Measurements from ENCODE around the gene DNHD1. TPM values are rescaled to one million over a fixed set of nuclear protein-coding genes. Genes with fewer than 3 reads are reported as not detected.
A peak's percentile ranks its signal among the peaks of the same experiment; 100 is the strongest.

Gene DNHD1
- total RNA-seq, 4 donors from 2014 or later: 3.4 to 10.5 (median 4.3) TPM

DNA sequence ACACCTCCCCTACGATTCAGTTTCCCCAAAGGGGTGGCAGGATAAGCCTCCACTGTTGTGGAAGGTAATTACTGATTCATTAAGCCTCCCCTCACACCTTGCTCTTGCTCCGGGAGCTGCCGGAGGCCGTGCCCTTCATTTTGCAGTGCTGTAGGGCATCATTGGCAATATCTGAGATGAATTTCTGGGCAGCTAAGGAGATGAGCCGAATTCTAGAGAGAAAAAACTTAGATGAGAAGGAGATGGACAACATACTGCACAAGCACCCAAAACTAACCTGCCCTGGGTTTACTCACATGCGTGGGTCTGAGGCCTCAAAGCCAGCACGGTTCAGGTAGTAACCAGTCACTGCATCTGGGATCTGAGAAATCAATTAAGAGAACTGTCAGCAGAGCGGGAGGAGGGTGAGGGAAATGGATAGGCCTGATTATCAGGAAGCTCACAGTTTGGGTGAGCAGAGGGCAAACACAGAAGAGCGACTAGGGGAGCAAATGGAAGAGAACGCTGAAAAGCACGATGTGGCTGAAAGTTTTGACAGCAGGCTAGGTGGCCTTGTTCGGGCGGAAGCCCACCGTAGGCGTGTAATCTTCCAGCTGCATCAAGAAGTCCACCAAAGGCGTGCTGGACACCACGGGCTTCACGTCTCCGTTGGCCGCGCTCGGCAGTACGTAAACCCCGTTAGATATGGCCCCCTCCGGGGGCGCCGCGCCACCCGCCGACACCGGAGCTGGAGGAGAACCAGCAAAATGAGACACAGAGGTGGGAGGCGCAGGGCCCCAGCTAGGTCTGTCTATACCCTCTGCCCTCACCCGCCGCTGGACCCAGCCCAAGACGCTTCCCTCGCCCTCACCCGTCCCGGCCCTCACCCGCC is 114.2 kb downstream of the DNHD1 start:
- no peak for DNase-seq
- intact Hi-C loops (cut with DNase I; ENCODE audit: low total_unique reads) (loop anchor here (5.0 to 10.0 kb wide), 2 partner anchors 79 to 963 kb away; no protein-coding TSS in a partner anchor), in situ Hi-C loops (cut with MboI; ENCODE audit: low sequenced_read_pairs in 4 of 4) (loop anchor here in 1 of 4 donors (10.0 kb wide), 1 partner anchor 377 kb away; the partner anchor contains the start of genes CNGA4 and FHIP1B)
- no peaks in the 10 kb centered on the region for H3K27me3 ChIP-seq
- peak; percentile 3 to 9 for ATAC-seq
- TF ChIP-seq, protein P1, sequence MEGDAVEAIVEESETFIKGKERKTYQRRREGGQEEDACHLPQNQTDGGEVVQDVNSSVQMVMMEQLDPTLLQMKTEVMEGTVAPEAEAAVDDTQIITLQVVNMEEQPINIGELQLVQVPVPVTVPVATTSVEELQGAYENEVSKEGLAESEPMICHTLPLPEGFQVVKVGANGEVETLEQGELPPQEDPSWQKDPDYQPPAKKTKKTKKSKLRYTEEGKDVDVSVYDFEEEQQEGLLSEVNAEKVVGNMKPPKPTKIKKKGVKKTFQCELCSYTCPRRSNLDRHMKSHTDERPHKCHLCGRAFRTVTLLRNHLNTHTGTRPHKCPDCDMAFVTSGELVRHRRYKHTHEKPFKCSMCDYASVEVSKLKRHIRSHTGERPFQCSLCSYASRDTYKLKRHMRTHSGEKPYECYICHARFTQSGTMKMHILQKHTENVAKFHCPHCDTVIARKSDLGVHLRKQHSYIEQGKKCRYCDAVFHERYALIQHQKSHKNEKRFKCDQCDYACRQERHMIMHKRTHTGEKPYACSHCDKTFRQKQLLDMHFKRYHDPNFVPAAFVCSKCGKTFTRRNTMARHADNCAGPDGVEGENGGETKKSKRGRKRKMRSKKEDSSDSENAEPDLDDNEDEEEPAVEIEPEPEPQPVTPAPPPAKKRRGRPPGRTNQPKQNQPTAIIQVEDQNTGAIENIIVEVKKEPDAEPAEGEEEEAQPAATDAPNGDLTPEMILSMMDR (IDR thresholded peaks at IDR 0.05 in 4 of 5, conservative IDR thresholded peaks at IDR 0.05 in 1 of 5): no peak
- TF ChIP-seq POLR2A (IDR thresholded peaks at IDR 0.05): no peak
- peaks cover 29 to 30% of the 10 kb centered on the region in 2 donors for H3K4me1 ChIP-seq
- H3K27ac ChIP-seq: peak overlapping the region; percentile 92 to 100 (median 99)
- H3K36me3 ChIP-seq: peaks cover 0 to 59% of the 10 kb centered on the region in 2 donors
- peak overlapping the region; percentile 70 to 84 (median 72) for H3K4me3 ChIP-seq
- H3K9me3 ChIP-seq: no peaks in the 10 kb centered on the region

DNA sequence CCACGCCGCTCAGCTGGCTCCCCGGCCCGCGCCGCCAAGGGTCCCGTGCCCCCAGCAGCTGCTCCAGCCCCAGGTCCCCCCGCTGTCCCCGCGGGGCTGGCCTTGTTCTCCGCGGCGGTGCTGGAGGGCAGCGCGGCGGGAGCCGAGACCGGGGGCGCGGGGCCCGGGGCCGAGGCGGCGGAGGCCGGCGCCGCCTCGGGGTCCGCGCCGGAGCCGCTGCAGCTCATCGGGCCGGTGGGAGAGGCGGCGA is 114.8 kb downstream of the DNHD1 start:
- intact Hi-C loops (cut with DNase I; ENCODE audit: low total_unique reads) (loop anchor here (5.0 to 10.0 kb wide), 2 partner anchors 80 to 963 kb away; no protein-coding TSS in a partner anchor), in situ Hi-C loops (cut with MboI; ENCODE audit: low sequenced_read_pairs in 4 of 4) (loop anchor here in 1 of 4 donors (10.0 kb wide), 1 partner anchor 377 kb away; the partner anchor contains the start of genes CNGA4 and FHIP1B)
- Histone ChIP-seq H3K4me3 (peak overlapping the region; percentile 70 to 84 (median 72)), H3K27me3 (no peaks in the 10 kb centered on the region), H3K4me1 (peaks cover 23 to 24% of the 10 kb centered on the region in 2 donors), H3K27ac (peak overlapping the region; percentile 92 to 100 (median 99)), H3K36me3 (peaks cover 0 to 59% of the 10 kb centered on the region in 2 donors), H3K9me3 (no peaks in the 10 kb centered on the region)
- TF ChIP-seq POLR2A (IDR thresholded peaks at IDR 0.05): no peak
- TF ChIP-seq, protein P1 (IDR thresholded peaks at IDR 0.05 in 4 of 5, conservative IDR thresholded peaks at IDR 0.05 in 1 of 5): no peak
- ATAC-seq (no peak), DNase-seq (peak in 1 of 2 donors; percentile 10)

DNA sequence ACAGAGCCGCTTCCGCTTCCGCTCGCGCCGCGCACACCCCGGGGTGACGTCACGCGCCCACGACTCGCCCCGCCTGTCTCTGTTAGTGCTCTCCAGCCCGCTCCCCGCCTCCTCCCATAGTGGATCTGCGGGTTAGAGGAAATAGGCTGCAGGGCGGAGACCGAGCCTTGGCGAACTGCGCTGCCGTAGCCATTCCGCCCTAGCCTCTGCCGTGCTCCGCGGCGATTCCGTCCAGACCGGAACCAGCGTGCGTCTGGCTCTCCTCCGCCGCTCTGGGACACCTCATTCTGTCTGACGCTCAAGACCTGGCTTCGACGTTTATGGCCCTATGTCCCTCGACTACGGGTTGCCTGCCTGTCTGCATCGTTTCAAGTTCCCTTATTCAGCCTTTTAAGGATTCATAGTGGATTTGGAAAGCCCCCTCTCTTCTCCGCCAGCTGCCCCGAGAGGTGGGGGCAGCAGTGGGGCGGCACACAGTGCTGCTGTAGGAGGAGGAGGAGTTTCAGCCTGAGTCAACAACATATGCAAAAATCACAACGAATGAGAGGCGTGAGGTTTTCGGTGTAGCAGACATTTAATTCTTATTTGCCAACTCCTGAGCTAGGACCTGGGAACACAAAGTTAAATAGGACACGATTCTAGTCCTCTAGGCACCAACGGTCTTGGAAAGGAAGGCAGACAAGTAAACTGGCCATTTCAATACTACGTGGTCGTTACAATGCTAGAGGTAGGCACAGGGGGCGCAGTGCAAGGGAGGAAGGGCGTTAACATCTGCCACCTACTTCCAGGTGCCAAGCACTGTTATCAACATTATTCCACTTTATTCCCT is 115.3 kb downstream of the DNHD1 start, which contains the start of gene TAF10:
Gene TAF10 (minus strand): TSS at position 4 of the 829 bp plus-strand sequence. CDS start 27 bp downstream, outside the sequence.
- peak; percentile 92 to 94 for TF ChIP-seq POLR2A (IDR thresholded peaks at IDR 0.05)
- TF ChIP-seq, protein P1 (IDR thresholded peaks at IDR 0.05 in 4 of 5, conservative IDR thresholded peaks at IDR 0.05 in 1 of 5): peak in 4 of 5 experiments; percentile 15 to 62 (median 37)
- Histone ChIP-seq H3K36me3 (peaks cover 0 to 58% of the 10 kb centered on the region in 2 donors), H3K27ac (peak within 1 kb of the TSS; percentile 92 to 100 (median 99)), H3K4me3 (peak within 1 kb of the TSS; percentile 72 to 85 (median 78)), H3K27me3 (no peaks in the 10 kb centered on the region), H3K9me3 (no peaks in the 10 kb centered on the region), H3K4me1 (peaks cover 18 to 20% of the 10 kb centered on the region in 2 donors)
- in situ Hi-C loops (cut with MboI; ENCODE audit: low sequenced_read_pairs in 4 of 4) (loop anchor here in 1 of 4 donors (10.0 kb wide), 1 partner anchor 378 kb away; the partner anchor contains the start of genes CNGA4 and FHIP1B), intact Hi-C loops (cut with DNase I; ENCODE audit: low total_unique reads) (loop anchor here (5.0 to 10.0 kb wide), 2 partner anchors 80 to 962 kb away; no protein-coding TSS in a partner anchor)
- ATAC-seq (peak; percentile 91 to 94), DNase-seq (peak; percentile 95 to 96)

DNA sequence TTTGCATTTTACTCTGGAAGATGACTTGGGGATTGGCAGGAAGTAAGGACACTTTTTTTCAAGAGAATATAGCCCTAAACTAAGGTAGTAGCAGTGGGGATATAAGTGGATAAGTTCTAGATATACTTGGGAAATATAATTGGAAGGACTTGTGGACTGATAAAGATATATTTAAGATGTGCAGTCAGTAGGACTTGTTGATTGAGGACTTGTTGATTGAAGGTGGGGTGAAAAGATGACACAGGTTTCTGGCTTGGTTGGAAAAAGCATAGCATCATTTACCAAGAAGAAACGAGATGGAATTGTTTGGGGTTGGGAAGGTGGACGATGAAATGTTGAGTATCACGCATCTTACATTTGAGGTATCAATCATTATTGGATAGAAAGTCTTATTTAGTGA is 116.4 kb downstream of the DNHD1 start:
- no peaks in the 10 kb centered on the region for H3K9me3 ChIP-seq
- no peak overlapping the region for H3K4me3 ChIP-seq
- in situ Hi-C loops (cut with MboI; ENCODE audit: low sequenced_read_pairs in 4 of 4): loop anchor here in 1 of 4 donors (10.0 kb wide), 1 partner anchor 379 kb away; the partner anchor contains the start of genes CNGA4 and FHIP1B
- H3K4me1 ChIP-seq: peaks cover 15 to 20% of the 10 kb centered on the region in 2 donors
- intact Hi-C loops (cut with DNase I; ENCODE audit: low total_unique reads): loop anchor here (5.0 to 10.0 kb wide), 2 partner anchors 81 to 961 kb away; no protein-coding TSS in a partner anchor
- H3K27ac ChIP-seq: peak overlapping the region; percentile 92 to 100 (median 99)
- ATAC-seq (no peak), DNase-seq (no peak)
- no peaks in the 10 kb centered on the region for H3K27me3 ChIP-seq
- H3K36me3 ChIP-seq: peaks cover 0 to 47% of the 10 kb centered on the region in 2 donors
- TF ChIP-seq POLR2A (IDR thresholded peaks at IDR 0.05): no peak
- TF ChIP-seq, protein P1 (IDR thresholded peaks at IDR 0.05 in 4 of 5, conservative IDR thresholded peaks at IDR 0.05 in 1 of 5): no peak
